GM12878 (cell line): ENCODE data around the gene CD3E. TPM values are rescaled to one million over a fixed set of nuclear protein-coding genes. Genes with fewer than 3 reads are reported as not detected.

Source experiments
- ATAC-seq: fragments of 200-7000 bp; cut with Tn5 transposase; 3 replicates; pipeline ENCODE4 v1.9.1; 2020; ENCODE audit warnings: mild to moderate bottlenecking, moderate library complexity
- BruUV-seq: library from RNA; stranded (reverse); fragments of 400-500 nt; replicated peaks from 2 replicates; lab custom pipeline; 2021; lab: Mats Ljungman, UMichigan
- CTCF ChIA-PET: fragments of 300-600 bp; sonication (Branson Sonifier 250); formaldehyde crosslinking; extraction: SDS; loops from one replicate; lab custom pipeline; 2021; ENCODE audit warnings: inconsistent platforms; lab: Yijun Ruan, JAX
- POLR2A ChIA-PET: fragments of 350-600 bp; formaldehyde crosslinking; extraction: SDS; loops from one replicate; lab custom pipeline; 2021; ENCODE audit warnings: inconsistent platforms; lab: Charles Lee
- RAD21 ChIA-PET: fragments of 300-600 bp; sonication (Branson Sonifier 250); formaldehyde crosslinking; loops from one replicate; lab custom pipeline; 2023; ENCODE audit warnings: antibody characterized with exemption; ENCODE audit not compliant: unreplicated experiment; lab: Charles Lee
- SMC1A ChIA-PET: fragments of 300-600 bp; sonication (Branson Sonifier 250); formaldehyde crosslinking; loops from one replicate; lab custom pipeline; 2023; ENCODE audit not compliant: unreplicated experiment, uncharacterized antibody; lab: Charles Lee
- DNase-seq: peaks from one replicate; pipeline ENCODE4 v3.0.0-alpha.2; 2011; ENCODE audit warnings: low read depth, low spot score
- FAIRE-seq: peaks from 3 replicates; lab custom pipeline; 2011; peaks lifted over from hg19 to GRCh38; lab: Jason Lieb, UNC
- H2AFZ ChIP-seq: 2 replicates; pipeline ENCODE4 v1.6.0; 2011; ENCODE audit warnings: low read depth, low read length, control low read depth; ENCODE audit not compliant: control insufficient read depth
- H3K27ac ChIP-seq: 2 replicates; pipeline ENCODE4 v1.5.1; 2011; ENCODE audit warnings: control low read depth; ENCODE audit not compliant: control insufficient read depth, insufficient read depth
- H3K27me3 ChIP-seq, 2 experiments: replicated peaks in 1 of 2; 2 replicates each; pipeline versions ENCODE4 v1.6.0 to v1.6.1; 2011; ENCODE audit warnings: low read length in 1 of 2; ENCODE audit not compliant: control insufficient read depth in 2 of 2, insufficient read depth in 2 of 2
- H3K36me3 ChIP-seq, 2 experiments: 2 replicates each; pipeline ENCODE4 v1.5.1; 2011; ENCODE audit warnings: low read length in 1 of 2; ENCODE audit not compliant: control insufficient read depth in 2 of 2, insufficient read depth in 2 of 2
- H3K4me1 ChIP-seq: 2 replicates; pipeline ENCODE4 v1.6.1; 2011; ENCODE audit warnings: mild to moderate bottlenecking, low read length, moderate library complexity, mixed read lengths; ENCODE audit not compliant: control insufficient read depth, insufficient read depth
- H3K4me2 ChIP-seq: 2 replicates; pipeline ENCODE4 v1.6.0; 2011; ENCODE audit warnings: control low read depth; ENCODE audit not compliant: control insufficient read depth, insufficient read depth
- H3K4me3 ChIP-seq: fragments of 200-600 bp; sonication (generic); 2 replicates; pipeline ENCODE4 v1.5.1; 2016
- H3K79me2 ChIP-seq: 2 replicates; pipeline ENCODE4 v1.6.0; 2011; ENCODE audit warnings: low read length; ENCODE audit not compliant: control insufficient read depth, insufficient read depth
- H3K9ac ChIP-seq: 2 replicates; pipeline ENCODE4 v1.8.0; 2011; ENCODE audit warnings: low read length, control low read depth, mixed read lengths; ENCODE audit not compliant: control insufficient read depth, insufficient read depth
- H3K9me3 ChIP-seq: replicated peaks from 3 replicates; pipeline ENCODE4 v1.5.1; 2011; ENCODE audit warnings: mild to moderate bottlenecking, low read length; ENCODE audit not compliant: control insufficient read depth, insufficient read depth
- H4K20me1 ChIP-seq: 2 replicates; pipeline ENCODE4 v1.6.0; 2011; ENCODE audit not compliant: control insufficient read depth, insufficient read depth
- ATF7 ChIP-seq: fragments of 450-650 bp; IDR thresholded peaks from 2 replicates; pipeline ENCODE4 v1.6.1; 2016; ENCODE audit warnings: low read depth, mild to moderate bottlenecking
- BHLHE40 ChIP-seq, 2 experiments: fragments of 450-650 bp in 1 of 2; IDR thresholded peaks; 2 replicates each; pipeline ENCODE4 v1.6.1; 2011 to 2017; ENCODE audit warnings: low read depth in 2 of 2, borderline replicate concordance in 1 of 2, improper control_type of control experiment in 1 of 2, low read length in 1 of 2, mild to moderate bottlenecking in 1 of 2
- DPF2 ChIP-seq: fragments of 450-650 bp; IDR thresholded peaks from 2 replicates; pipeline ENCODE4 v1.6.1; 2017; ENCODE audit warnings: mild to moderate bottlenecking
- HDAC6 ChIP-seq: fragments of 200-600 bp; sonication (generic); IDR thresholded peaks from one replicate; pipeline ENCODE4 v1.8.0; 2017; ENCODE audit warnings: antibody characterized with exemption; ENCODE audit not compliant: unreplicated experiment
- HDGF ChIP-seq: fragments of 450-650 bp; IDR thresholded peaks from 2 replicates; pipeline ENCODE4 v1.6.1; 2016; ENCODE audit warnings: antibody characterized with exemption
- KAT2A ChIP-seq: conservative IDR thresholded peaks from 2 replicates; pipeline ENCODE4 v1.6.1; 2011; ENCODE audit warnings: low read depth, low read length; ENCODE audit not compliant: control insufficient read depth
- NFIC ChIP-seq: IDR thresholded peaks from 2 replicates; pipeline ENCODE4 v1.6.1; 2012; ENCODE audit warnings: low read depth, mild to moderate bottlenecking, inconsistent platforms, low read length, moderate library complexity
- NR2F1 ChIP-seq: fragments of 450-650 bp; conservative IDR thresholded peaks from 2 replicates; pipeline ENCODE4 v1.6.1; 2017; ENCODE audit warnings: mild to moderate bottlenecking
- POU2F2 ChIP-seq: IDR thresholded peaks from 3 replicates; pipeline ENCODE4 v1.6.1; 2011; ENCODE audit warnings: low read depth, mild to moderate bottlenecking, low read length, borderline replicate concordance
- RFX5 ChIP-seq: IDR thresholded peaks from 2 replicates; pipeline ENCODE4 v1.6.1; 2011; ENCODE audit warnings: low read depth, low read length, improper control_type of control experiment
- SP1 ChIP-seq: IDR thresholded peaks from one replicate; pipeline ENCODE4 v1.6.1; 2011; ENCODE audit warnings: low read depth, low read length
- WGBS: methylation state at CpG from one replicate; pipeline ENCODE4 v1.1.6; 2016; ENCODE audit warnings: low lambda C conversion rate; ENCODE audit not compliant: insufficient replicate concordance, insufficient coverage; ENCODE audit errors: missing lambda C conversion rate; 5-methylcytosine and 5-hydroxymethylcytosine counted together
- in situ Hi-C: fragments of 300-500 bp; cut with MboI; formaldehyde crosslinking; loops from 9 replicates; pipeline ENCODE4 v1.14.3; 2018; ENCODE audit warnings: mixed read lengths
- intact Hi-C: fragments of 100-400 bp; cut with micrococcal nuclease; formaldehyde crosslinking; loops from one replicate; pipeline ENCODE4 v1.14.2; 2022; ENCODE audit not compliant: unreplicated experiment
- polyA plus RNA-seq, 11 experiments: library from polyadenylated mRNA; depleted of rRNA in 4 of 11; unstranded in 6 of 11; stranded (reverse) in 5 of 11; fragments of >200 nt; fragmentation: Nextera tagmentation in 4 of 11; fragmentation: Illumina TruSeq in 1 of 11; extraction: Ambion mirVana in 4 of 11; extraction: Trizol in 1 of 11; gene quantifications; 1 replicate in 1 of 11; 2 replicates in 10 of 11; pipeline versions ENCODE4 v1.2.1 to v1.2.3, GENCODE V29; 2011 to 2016; ENCODE audit warnings: inconsistent platforms in 2 of 11, missing spikeins in 2 of 11, low read depth in 1 of 11
- total RNA-seq, 4 experiments: library from RNA; depleted of rRNA in 3 of 4; stranded (reverse); fragments of >200 nt in 3 of 4; fragmentation: Illumina TruSeq in 1 of 4; extraction: Trizol in 1 of 4; gene quantifications; 2 replicates each; pipeline versions ENCODE4 v1.2.1 to v1.2.3, GENCODE V29; 2013 to 2021
- TF ChIP-seq, protein P1 (sequence below): fragments of 450-650 bp; IDR thresholded peaks from 2 replicates; pipeline ENCODE4 v1.6.1; 2017; ENCODE audit warnings: borderline replicate concordance
- TF ChIP-seq, protein P2 (sequence below): IDR thresholded peaks from 2 replicates; pipeline ENCODE4 v1.6.1; 2011; ENCODE audit warnings: mild to moderate bottlenecking, low read depth, low read length, moderate library complexity; ENCODE audit not compliant: insufficient replicate concordance

Gene CD3E
- total and polyA plus RNA-seq, 10 of the 15 experiments (the other 5 are each of a cell fraction or from before 2014, with no cell fraction given): 0.10 to 17.3 (median 3.8) TPM

DNA sequence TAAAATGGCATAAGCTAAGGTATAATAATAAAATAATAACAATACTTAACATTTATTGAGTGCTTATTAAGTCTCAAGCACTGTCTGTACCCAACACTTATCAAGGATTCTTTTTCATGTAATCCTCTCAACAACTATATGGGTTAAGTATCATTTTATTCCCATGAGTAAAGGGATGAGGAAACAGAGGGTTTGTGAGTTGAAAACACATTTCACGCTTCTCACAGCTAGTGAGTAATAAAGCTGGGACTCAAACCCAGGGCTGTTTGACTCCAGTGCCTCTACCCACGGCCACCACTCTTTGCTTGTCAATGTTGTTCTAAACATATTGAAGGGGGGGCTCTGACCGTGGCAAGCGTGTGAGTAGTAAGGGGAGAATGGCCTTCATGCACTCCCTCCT lies 8.7 kb downstream of the CD3E start:
- no peak overlapping the region for H2AFZ ChIP-seq
- ChIA-PET CTCF (interaction anchor here (1.2 to 1.6 kb wide), 3 partner anchors 15 to 141 kb away, joined by 3 to 4 read pairs (median 4); no protein-coding TSS in a partner anchor), SMC1A (interaction anchor here (0.8 kb wide), 1 partner anchor 114 kb away, joined by 3 read pairs; no protein-coding TSS in a partner anchor), RAD21 (interaction anchor here (3.6 kb wide), 1 partner anchor 115 kb away, joined by 17 read pairs; no protein-coding TSS in a partner anchor)
- no peak overlapping the region for H3K4me3 ChIP-seq
- H3K36me3 ChIP-seq: no peaks in the 10 kb centered on the region
- DNase-seq: no peak
- WGBS: 12% methylated on average over 4 of the region's 4 CpGs
- H4K20me1 ChIP-seq: no peaks in the 10 kb centered on the region
- no peaks in the 10 kb centered on the region; the same call in 2 of the 3 replicates for H3K9me3 ChIP-seq
- peaks cover 17% of the 10 kb centered on the region for H3K4me1 ChIP-seq
- no peak for TF ChIP-seq SP1
- TF ChIP-seq, protein P1, sequence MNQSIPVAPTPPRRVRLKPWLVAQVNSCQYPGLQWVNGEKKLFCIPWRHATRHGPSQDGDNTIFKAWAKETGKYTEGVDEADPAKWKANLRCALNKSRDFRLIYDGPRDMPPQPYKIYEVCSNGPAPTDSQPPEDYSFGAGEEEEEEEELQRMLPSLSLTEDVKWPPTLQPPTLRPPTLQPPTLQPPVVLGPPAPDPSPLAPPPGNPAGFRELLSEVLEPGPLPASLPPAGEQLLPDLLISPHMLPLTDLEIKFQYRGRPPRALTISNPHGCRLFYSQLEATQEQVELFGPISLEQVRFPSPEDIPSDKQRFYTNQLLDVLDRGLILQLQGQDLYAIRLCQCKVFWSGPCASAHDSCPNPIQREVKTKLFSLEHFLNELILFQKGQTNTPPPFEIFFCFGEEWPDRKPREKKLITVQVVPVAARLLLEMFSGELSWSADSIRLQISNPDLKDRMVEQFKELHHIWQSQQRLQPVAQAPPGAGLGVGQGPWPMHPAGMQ: no peak
- TF ChIP-seq HDAC6: no peak
- TF ChIP-seq, all 136 proteins: peak for 0
- no peak for ATAC-seq
- no peak overlapping the region for H3K4me2 ChIP-seq
- POLR2A ChIA-PET: interaction anchor here (0.6 kb wide), 1 partner anchor 11 kb away, joined by 3 read pairs; no protein-coding TSS in a partner anchor
- BruUV-seq: no TSS peak
- H3K9ac ChIP-seq: no peak overlapping the region
- no peaks in the 10 kb centered on the region for H3K79me2 ChIP-seq
- H3K27me3 ChIP-seq: no peaks in the 10 kb centered on the region
- no peak overlapping the region for H3K27ac ChIP-seq
- intact Hi-C loops: no loop called here
- in situ Hi-C loops: no loop called here
- FAIRE-seq: no peak

DNA sequence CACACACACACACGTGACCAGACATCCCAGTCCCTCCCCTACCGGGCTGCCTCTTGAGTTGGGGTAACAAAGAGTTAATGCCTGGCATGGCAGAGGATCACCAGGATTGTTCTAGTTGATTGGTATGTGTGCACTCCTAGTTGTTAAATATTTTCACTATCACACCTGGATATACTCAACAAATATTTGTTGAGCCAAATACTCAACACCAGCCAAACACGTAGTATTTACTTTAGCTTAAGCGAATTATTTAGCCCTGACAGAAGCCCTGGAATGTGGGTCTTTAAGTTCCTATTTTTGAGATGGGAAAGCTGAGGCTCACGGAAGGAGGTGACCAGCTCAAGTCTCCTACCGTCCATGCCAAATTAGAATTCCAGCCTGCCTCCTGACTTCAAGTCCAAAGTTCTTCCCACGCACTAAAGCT lies 10.5 kb downstream of the CD3E start:
- H3K79me2 ChIP-seq: no peaks in the 10 kb centered on the region
- no peak overlapping the region for H2AFZ ChIP-seq
- SMC1A ChIA-PET: interaction anchor here (1.1 kb wide), 1 partner anchor 38 kb away, joined by 4 read pairs; no protein-coding TSS in a partner anchor
- no peak overlapping the region for H3K9ac ChIP-seq
- no peak overlapping the region for H3K4me3 ChIP-seq
- no peak overlapping the region for H3K4me2 ChIP-seq
- peaks cover 26% of the 10 kb centered on the region for H3K4me1 ChIP-seq
- RAD21 ChIA-PET: interaction anchor here (1.6 kb wide), 1 partner anchor 37 kb away, joined by 3 read pairs; no protein-coding TSS in a partner anchor
- POLR2A ChIA-PET: interaction anchor here (1.3 kb wide), 1 partner anchor 19 kb away, joined by 3 read pairs; no protein-coding TSS in a partner anchor
- no peak for DNase-seq
- BruUV-seq: no TSS peak
- 91% methylated on average over 7 of the region's 7 CpGs for WGBS
- H4K20me1 ChIP-seq: no peaks in the 10 kb centered on the region
- H3K9me3 ChIP-seq: no peaks in the 10 kb centered on the region; the same call in 2 of the 3 replicates
- ATAC-seq: no peak
- CTCF ChIA-PET: interaction anchor here (0.7 to 0.9 kb wide), 2 partner anchors 13 to 120 kb away, joined by 3 read pairs; no protein-coding TSS in a partner anchor
- H3K27me3 ChIP-seq: no peaks in the 10 kb centered on the region
- no peaks in the 10 kb centered on the region for H3K36me3 ChIP-seq
- no peak overlapping the region for H3K27ac ChIP-seq
- intact Hi-C loops: no loop called here
- FAIRE-seq: no peak
- in situ Hi-C loops: no loop called here
- TF ChIP-seq HDGF: no peak
- no peak for TF ChIP-seq NR2F1
- TF ChIP-seq NFIC: no peak
- no peak for TF ChIP-seq ATF7
- no peak for TF ChIP-seq POU2F2
- TF ChIP-seq, protein P2, sequence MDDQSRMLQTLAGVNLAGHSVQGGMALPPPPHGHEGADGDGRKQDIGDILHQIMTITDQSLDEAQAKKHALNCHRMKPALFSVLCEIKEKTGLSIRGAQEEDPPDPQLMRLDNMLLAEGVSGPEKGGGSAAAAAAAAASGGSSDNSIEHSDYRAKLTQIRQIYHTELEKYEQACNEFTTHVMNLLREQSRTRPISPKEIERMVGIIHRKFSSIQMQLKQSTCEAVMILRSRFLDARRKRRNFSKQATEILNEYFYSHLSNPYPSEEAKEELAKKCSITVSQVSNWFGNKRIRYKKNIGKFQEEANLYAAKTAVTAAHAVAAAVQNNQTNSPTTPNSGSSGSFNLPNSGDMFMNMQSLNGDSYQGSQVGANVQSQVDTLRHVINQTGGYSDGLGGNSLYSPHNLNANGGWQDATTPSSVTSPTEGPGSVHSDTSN: no peak
- TF ChIP-seq KAT2A: no peak
- TF ChIP-seq DPF2: no peak
- TF ChIP-seq RFX5: no peak
- no peak for TF ChIP-seq BHLHE40 (IDR thresholded peaks at IDR 0.05; ENCODE audit: borderline replicate concordance in 1 of 2, low read depth in 2 of 2, low read length in 1 of 2)
